HepG2 (cell line): Measurements from ENCODE around the gene LTK. TPM values are rescaled to one million over a fixed set of nuclear protein-coding genes. Genes with fewer than 3 reads are reported as not detected.

Experiments used
- AKNA ChIP-seq: sonication (generic); formaldehyde crosslinking; IDR thresholded peaks from 2 replicates; pipeline ENCODE4 v1.4.0; 2020; ENCODE audit warnings: missing genetic modification reagents, borderline replicate concordance
- ETV5 ChIP-seq: IDR thresholded peaks from 2 replicates; pipeline ENCODE4 v1.6.1; 2018; ENCODE audit warnings: missing biosample characterization, missing genetic modification reagents, inconsistent platforms, borderline replicate concordance
- NCOA1 ChIP-seq: sonication (generic); formaldehyde crosslinking; IDR thresholded peaks from 2 replicates; pipeline ENCODE4 v1.9.0; 2021; ENCODE audit warnings: missing genetic modification reagents
- RAD21 ChIP-seq: fragments of 450-650 bp; formaldehyde crosslinking; IDR thresholded peaks from 2 replicates; pipeline ENCODE4 v1.5.0; 2020; ENCODE audit warnings: mild to moderate bottlenecking
- SKIL ChIP-seq: sonication (generic); formaldehyde crosslinking; IDR thresholded peaks from 2 replicates; pipeline ENCODE4 v1.8.0; 2022; ENCODE audit warnings: missing genetic modification reagents, mild to moderate bottlenecking, moderate library complexity, borderline replicate concordance
- SUZ12 ChIP-seq: fragments of 150-350 bp; IDR thresholded peaks from 2 replicates; pipeline ENCODE4 v1.6.1; 2014; ENCODE audit warnings: low read depth, low read length
- TBX3 ChIP-seq: fragments of 450-650 bp; IDR thresholded peaks from 2 replicates; pipeline ENCODE4 v1.6.1; 2017; ENCODE audit warnings: antibody characterized with exemption, mild to moderate bottlenecking, inconsistent platforms, borderline replicate concordance
- ZNF124 ChIP-seq: sonication (generic); formaldehyde crosslinking; IDR thresholded peaks from 2 replicates; pipeline ENCODE4 v1.4.0; 2020; ENCODE audit warnings: missing genetic modification reagents
- ZNF280D ChIP-seq: sonication (generic); formaldehyde crosslinking; IDR thresholded peaks from 2 replicates; pipeline ENCODE4 v1.5.1; 2020; ENCODE audit warnings: mild to moderate bottlenecking, missing genetic modification reagents
- ZNF562 ChIP-seq: sonication (generic); formaldehyde crosslinking; IDR thresholded peaks from 2 replicates; pipeline ENCODE4 v1.8.0; 2022; ENCODE audit warnings: missing genetic modification reagents, borderline replicate concordance
- ZSCAN5A ChIP-seq: sonication (generic); formaldehyde crosslinking; IDR thresholded peaks from 2 replicates; pipeline ENCODE4 v1.8.0; 2022; ENCODE audit warnings: mild to moderate bottlenecking, missing genetic modification reagents, borderline replicate concordance
- polyA plus RNA-seq, 8 experiments: library from polyadenylated mRNA; depleted of rRNA in 3 of 8; stranded (reverse) in 7 of 8; unstranded in 1 of 8; fragments of >200 nt; fragmentation: Illumina TruSeq in 4 of 8; extraction: Trizol in 4 of 8; gene quantifications; 2 replicates each; pipeline versions ENCODE4 v1.2.1 to v1.2.3, GENCODE V29; 2011 to 2016; ENCODE audit warnings: low read depth in 4 of 8, missing spikeins in 1 of 8, mixed read lengths in 1 of 8; ENCODE audit not compliant: insufficient read depth in 1 of 8
- total RNA-seq, 5 experiments: library from RNA; depleted of rRNA; stranded (reverse); fragments of >200 nt; fragmentation: Illumina TruSeq; extraction: Trizol; gene quantifications; 2 replicates each; pipeline ENCODE4 v1.2.3, GENCODE V29; 2016; ENCODE audit warnings: low read depth in 1 of 5

Gene LTK
- total and polyA plus RNA-seq, 2 of the 13 experiments (the other 11 are each of a cell fraction or from before 2014, with no cell fraction given) = 0.01 TPM; not detected in 1

- TF ChIP-seq ZNF280D (CRISPR knock-in tag) (no peak), ZNF562 (CRISPR knock-in tag) (no peak), TBX3 (no peak), ZNF124 (CRISPR knock-in tag) (no peak), ETV5 (CRISPR knock-in tag) (no peak), RAD21 (CRISPR knock-in tag) (peak; percentile 74), SKIL (no peak), ZSCAN5A (no peak), AKNA (CRISPR knock-in tag) (no peak), NCOA1 (no peak), SUZ12 (no peak)
These were observed 47.7 kb downstream of the LTK start (continued) for GRCh38 chr15:41465822-41466421.
